ENCODE data around the gene KANSL3.
"Not testable (repeated sequence)": the region's sequence is repeated elsewhere in the genome, so short reads cannot be mapped to it uniquely, and the experiment has no call there.

Gene KANSL3

GRCh38 chr2:96564026-96564425, 74.1 kb downstream of the KANSL3 start:
- no peak overlapping the region for H3K4me3 ChIP-seq (ENCODE audit: low read depth, low read length)

DNA sequence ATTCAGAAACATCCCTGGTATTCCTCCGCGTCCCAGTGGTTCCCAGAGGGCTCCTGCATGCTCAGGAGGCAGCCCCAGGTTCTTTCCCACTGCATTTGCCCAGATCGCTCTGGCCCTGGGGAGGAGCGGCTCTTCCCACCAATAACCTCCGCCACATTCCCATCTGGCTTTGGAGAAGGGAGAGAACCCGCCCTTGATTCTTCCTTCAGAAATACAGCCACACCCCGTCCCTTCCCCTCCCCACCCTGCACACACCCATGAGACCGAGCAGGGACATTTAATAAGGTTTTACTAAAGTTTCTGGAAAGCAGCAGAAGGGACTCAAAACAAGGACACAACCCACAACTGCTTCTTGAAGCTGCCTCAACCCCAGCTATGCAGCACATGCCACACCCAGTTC, 79.6 kb downstream of the KANSL3 start:
- H3K4me3 ChIP-seq (ENCODE audit: low read depth, low read length): no peak overlapping the region

GRCh38 chr2:96558061-96558460, 80.1 kb downstream of the KANSL3 start:
- H3K4me3 ChIP-seq (ENCODE audit: low read depth, low read length): no peak overlapping the region

DNA sequence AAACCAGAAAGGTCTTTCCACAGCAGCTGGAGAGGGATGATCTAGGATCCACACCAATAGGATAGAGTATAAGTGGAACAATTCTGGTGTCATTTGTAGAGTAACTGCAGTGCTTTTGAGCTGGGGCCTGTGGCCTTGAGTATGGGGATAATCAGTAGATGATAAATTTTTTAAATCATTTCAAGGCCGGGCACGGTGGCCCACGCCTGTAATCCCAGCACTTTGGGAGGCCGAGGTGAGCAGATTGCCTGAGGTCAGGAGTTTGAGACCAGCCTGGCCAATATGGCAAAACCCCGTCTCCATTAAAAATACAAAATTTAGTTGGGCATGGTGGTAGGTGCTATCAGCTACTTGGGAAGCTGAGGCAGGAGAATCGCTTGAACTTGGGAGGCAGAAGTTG, 80.7 kb downstream of the KANSL3 start:
- H3K4me3 ChIP-seq (ENCODE audit: low read depth, low read length): not testable (repeated sequence)

DNA sequence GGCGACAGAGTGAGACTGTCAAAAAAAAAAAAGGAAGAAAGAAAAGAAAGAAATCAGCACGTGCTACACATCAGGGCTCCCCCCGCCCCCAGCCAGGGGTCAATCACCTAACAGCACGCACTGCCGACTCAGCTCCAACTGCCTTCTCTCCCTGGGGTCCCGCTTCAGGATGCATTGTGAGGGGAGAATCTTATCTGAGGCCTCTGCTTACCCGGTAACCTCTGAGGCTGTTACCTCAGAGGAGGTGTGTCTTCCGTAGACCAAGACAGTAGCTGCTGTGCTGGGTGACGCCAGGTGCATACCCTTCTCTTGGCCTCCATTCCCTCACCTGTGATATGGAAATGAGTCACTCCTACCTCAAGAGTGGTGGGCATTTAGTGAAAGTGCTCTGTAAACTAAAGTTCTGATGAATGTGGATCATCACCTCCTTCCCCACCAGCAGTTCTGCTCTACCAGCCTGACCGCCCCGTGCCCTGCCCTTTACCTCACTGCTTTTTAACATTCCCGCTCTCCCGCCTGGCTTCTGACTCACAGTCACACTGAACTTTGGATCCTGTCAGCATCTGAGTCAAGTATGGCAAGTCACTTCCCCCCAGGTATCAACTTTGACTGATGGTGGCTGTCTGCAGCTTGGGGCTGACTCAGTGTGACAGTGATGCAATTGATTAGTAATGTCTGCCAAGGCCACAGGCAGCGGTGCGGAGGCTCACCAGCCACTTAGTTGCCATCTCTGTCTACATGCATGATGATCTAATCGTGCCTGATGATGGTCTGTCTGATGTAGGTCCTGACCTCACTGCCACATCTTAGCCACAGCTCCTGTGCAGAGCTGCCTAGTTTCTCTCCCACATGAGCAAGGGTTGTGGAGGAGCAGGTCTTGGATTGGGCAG, 81.4 kb downstream of the KANSL3 start:
- H3K4me3 ChIP-seq (ENCODE audit: low read depth, low read length): no peak overlapping the region

GRCh38 chr2:96555146-96555610, 82.9 kb downstream of the KANSL3 start:
- no peak overlapping the region for H3K4me3 ChIP-seq (ENCODE audit: low read depth, low read length)

DNA sequence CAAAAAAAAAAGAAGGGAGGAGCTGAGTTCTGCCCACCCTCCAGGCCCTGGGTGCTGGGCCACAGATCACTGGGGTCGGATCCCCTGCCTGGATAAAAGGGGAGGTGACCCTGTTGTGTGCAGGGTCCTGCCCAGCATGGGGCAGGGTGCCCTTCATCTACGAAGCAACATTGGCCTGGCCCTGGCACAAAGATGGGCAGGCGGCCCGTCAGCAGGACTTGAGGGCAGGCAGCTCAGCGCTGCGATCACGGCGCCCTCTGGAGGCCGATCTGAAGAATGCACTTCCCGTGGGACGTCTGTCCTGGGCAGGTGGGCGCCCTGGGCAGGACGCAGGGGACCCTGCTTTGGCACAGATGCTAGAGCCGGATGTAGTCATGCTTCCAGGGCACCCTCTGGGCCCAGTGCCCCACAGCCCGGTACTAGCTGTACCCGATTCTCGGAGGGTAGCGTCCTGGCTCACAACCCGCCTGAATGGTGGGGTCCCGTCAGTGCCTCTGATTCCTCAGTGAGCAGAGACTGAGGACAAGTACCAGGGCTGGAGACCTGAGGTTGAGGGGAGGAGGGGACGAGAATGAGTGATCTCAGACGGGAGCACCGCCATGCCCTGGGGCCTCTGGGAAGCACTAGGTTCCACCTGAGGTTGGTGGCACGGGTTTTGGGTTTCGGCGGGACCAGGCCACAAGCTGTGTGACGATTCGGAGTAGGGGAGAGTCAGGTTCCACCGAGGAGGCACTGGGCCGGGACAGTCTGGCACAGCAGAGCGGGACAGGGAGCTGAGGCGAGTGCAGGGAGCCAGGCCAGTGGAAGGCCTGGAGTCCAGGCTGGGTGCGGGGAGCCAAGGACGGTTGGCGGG, 83.6 kb downstream of the KANSL3 start:
- H3K4me3 ChIP-seq (ENCODE audit: low read depth, low read length): no peak overlapping the region

- H3K4me3 ChIP-seq (ENCODE audit: low read depth, low read length): not testable (repeated sequence)
Observed at GRCh38 chr2:96553957-96554292, 84.2 kb downstream of the KANSL3 start.

GRCh38 chr2:96553176-96553956, 84.7 kb downstream of the KANSL3 start:
- H3K4me3 ChIP-seq (ENCODE audit: low read depth, low read length): no peak overlapping the region

DNA sequence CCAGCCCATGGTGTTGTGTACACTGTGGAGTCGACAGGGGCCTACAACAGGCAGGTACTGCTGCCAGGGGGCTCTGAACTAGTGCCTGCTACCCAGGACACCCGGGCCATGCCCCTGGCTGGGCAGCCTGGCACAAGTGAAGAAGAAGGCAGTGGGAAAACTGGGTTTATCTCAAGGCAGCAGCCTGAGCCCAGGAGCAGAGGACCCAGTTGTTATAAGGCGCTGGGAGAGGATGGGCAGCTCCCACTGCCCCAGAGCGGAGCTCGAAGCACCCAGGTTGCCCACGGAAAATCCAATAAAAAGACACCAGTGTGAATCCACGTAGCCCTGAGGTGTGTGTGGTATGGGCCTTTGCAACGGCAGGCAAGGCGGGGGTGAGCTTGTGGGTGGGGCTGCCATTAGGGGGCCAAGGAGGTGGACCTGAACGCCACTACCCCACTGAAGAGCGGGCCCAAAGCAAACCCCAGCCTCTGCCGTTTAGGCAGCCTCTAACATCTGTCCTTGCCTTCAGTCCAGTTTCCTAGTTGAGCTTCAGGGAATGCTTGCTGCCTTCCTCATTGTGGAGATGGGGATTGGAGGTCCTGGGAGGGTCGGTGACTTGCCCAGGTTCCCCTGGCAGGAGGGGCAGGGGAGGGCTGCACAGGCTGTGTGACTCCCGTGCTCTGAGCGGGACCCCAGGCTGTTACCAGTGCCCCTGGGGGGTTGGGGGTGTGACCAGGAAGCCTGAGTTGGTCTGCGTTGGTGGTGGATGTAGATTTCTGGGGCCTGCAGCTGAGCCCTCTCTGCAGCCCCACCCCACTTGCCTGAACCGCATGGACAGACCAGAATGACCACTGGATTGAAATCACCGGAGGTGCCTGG, 85.6 kb downstream of the KANSL3 start:
- no peak overlapping the region for H3K4me3 ChIP-seq (ENCODE audit: low read depth, low read length)

GRCh38 chr2:96551605-96552314, 86.4 kb downstream of the KANSL3 start:
- H3K4me3 ChIP-seq (ENCODE audit: low read depth, low read length): no peak overlapping the region

- H3K4me3 ChIP-seq (ENCODE audit: low read depth, low read length): no peak overlapping the region
Observed at GRCh38 chr2:96550787-96551604, 87.1 kb downstream of the KANSL3 start.

DNA sequence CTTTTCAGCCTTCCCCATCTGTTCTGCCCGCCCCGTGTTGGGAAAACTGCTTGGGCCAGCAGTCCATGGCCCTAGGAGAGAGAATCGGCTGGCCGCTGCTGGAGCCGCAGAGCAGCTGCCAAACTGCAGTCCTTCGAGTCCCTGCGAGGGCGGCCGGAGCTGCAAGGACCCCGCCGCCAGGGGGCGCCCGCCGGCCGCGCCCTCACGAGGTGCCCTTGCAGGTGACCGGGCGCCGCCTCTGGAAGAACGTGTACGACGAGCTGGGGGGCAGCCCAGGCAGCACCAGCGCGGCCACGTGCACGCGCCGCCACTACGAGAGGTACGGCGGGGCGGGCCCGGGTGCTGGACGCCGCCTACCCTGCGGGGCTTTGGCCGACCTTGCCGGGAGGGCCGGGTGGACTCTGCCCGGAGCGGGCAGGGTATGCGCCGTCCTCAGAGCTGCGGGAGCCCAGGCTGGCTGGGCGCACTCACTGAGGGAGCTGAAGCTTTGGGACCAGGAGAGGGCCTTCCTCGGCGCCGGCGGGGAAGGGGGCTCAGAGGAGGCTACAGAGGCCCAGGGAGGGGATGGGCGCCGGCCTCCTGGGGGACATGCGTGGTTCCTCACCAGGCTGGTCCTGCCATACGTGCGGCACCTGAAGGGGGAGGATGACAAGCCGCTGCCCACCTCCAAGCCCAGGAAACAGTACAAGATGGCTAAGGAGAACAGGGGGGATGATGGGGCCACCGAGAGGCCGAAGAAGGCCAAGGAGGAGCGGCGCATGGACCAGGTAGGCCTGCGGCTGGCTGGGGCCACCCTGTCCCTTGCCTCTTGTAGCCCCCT, 87.9 kb downstream of the KANSL3 start:
- no peak overlapping the region for H3K4me3 ChIP-seq (ENCODE audit: low read depth, low read length)

DNA sequence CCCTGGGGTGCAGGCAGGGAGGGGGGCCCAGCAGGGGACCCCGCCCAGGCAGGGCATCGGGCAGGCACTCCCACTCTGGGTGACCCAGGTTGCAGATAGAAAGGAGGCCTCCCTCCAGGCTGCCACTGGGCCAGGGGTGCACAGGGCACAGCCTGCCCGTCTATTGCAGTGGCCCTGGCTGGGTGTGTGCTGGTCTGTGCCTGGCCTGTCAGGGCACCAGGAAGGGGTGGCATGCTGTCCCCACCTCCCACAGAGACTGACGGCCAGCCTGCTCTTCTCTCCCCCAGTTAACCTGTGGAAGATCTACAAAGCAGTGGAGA, 88.7 kb downstream of the KANSL3 start:
- no peak overlapping the region for H3K4me3 ChIP-seq (ENCODE audit: low read depth, low read length)

DNA sequence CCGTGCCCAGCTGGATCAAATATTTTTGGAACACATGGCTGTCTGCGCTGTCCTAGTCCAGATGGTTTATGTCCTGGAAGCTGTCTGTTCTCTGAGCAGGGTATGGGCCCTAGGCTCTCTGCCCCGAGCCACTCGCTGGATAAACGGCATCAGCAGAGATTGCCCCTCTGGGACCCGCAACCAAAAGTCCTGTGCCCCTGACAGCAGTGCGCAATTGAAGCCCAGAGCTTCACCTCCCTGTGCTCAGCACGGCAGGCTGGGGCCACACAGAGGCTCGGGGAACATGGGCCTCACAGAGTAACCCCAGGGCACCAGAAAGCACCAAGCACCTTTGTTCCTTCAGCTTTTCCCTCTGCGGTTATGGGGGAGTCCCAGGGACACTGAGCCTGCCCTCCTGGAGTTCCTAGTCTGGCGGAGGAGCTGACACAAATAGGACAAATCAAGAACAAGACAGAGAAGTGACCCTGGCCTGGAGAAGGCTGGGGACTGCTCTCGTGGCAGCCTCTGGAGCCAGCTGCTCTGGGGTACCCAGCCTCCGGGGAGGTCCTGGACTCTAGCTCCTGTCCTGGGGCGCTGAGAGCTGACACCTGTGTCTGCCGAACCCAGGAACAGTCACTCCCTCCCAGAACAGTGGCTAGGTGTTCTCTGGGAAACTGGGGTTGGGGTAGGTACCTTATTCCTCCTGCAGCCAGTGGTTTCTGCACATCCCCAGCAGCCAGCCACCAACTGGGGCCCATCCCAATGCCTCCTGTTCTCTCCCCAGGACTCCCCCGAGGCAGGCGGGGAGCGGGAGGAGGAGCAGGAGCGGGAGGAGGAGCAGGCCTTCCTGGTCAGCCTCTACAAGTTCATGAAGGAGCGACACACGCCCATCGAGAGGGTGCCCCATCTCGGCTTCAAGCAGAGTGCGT, 89.3 kb downstream of the KANSL3 start:
- H3K4me3 ChIP-seq (ENCODE audit: low read depth, low read length): no peak overlapping the region

GRCh38 chr2:96547731-96548171, 90.4 kb downstream of the KANSL3 start:
- no peak overlapping the region for H3K4me3 ChIP-seq (ENCODE audit: low read depth, low read length)

DNA sequence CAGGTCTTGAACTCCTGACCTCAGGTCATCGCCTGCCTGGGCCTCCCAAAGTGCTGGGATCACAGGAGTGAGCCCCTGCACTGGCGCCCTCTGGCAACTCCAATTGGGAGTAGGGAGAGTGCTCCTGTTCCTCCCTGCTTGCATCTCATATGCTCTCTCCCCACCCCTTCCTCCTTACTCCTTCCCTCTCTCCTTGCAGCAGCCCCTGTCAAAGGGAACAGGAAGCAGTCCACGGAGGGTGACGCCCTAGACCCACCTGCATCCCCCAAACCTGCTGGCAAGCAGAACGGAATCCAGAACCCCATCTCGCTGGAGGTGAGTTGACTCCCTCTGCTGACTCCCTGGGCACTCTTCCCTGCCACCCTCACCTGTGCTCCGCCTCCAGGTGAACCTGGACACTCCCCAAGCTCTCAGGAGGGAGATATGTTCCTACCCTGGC, 90.9 kb downstream of the KANSL3 start:
- no peak overlapping the region for H3K4me3 ChIP-seq (ENCODE audit: low read depth, low read length)
